OCI-LY7 (cell line): ENCODE results near the gene KREMEN1.

Experiments used
- CTCF ChIP-seq: fragments of 200-600 bp; sonication (generic); conservative IDR thresholded peaks from 2 replicates; pipeline ENCODE4 v1.5.1; 2014; ENCODE audit warnings: mild to moderate bottlenecking, antibody characterized with exemption, low read length, moderate library complexity, mixed read lengths
- EZH2phosphoT487 ChIP-seq: fragments of 200-600 bp; sonication (generic); IDR thresholded peaks from 2 replicates; pipeline ENCODE4 v1.6.1; 2018; ENCODE audit warnings: low read depth, borderline replicate concordance, mild to moderate bottlenecking, mixed run types, antibody characterized with exemption, low read length, moderate library complexity, mixed read lengths

- TF ChIP-seq CTCF (no peak), EZH2phosphoT487 (no peak)
Measured at GRCh38 chr22:29039148-29039547, 33.7 kb upstream of the KREMEN1 start.
